SK-N-SH treated with all-trans-retinoic acid at 6 μM for 48 hours (cell line): ENCODE measurements around the gene CELF5.

Source experiments
- ATAC-seq: fragments of 200-7000 bp; cut with Tn5 transposase; 3 replicates; pipeline ENCODE4 v1.9.1; 2020; ENCODE audit warnings: mild to moderate bottlenecking, moderate library complexity
- ARNTL ChIP-seq: fragments of 450-650 bp; formaldehyde crosslinking; IDR thresholded peaks from 2 replicates; pipeline ENCODE4 v1.5.0; 2020; ENCODE audit warnings: low read depth, mild to moderate bottlenecking, moderate library complexity, borderline replicate concordance
- BACH2 ChIP-seq: fragments of 250-450 bp; sonication (Bioruptor Pico); IDR thresholded peaks from 2 replicates; pipeline ENCODE4 v1.9.0; 2021; ENCODE audit warnings: mild to moderate bottlenecking, borderline replicate concordance
- CSDC2 ChIP-seq: fragments of 250-450 bp; sonication (Bioruptor Pico); IDR thresholded peaks from 2 replicates; pipeline ENCODE4 v1.5.0; 2020; ENCODE audit warnings: mild to moderate bottlenecking, moderate library complexity
- ESRRG ChIP-seq: fragments of 250-450 bp; sonication (Bioruptor Pico); IDR thresholded peaks from 2 replicates; pipeline ENCODE4 v1.6.1; 2021; ENCODE audit warnings: mild to moderate bottlenecking
- OSR1 ChIP-seq: fragments of 250-450 bp; sonication (Bioruptor Pico); IDR thresholded peaks from 2 replicates; pipeline ENCODE4 v1.8.0; 2022; ENCODE audit warnings: moderate library complexity, mild to moderate bottlenecking, inconsistent platforms
- PATZ1 ChIP-seq: fragments of 250-450 bp; sonication (Bioruptor Pico); IDR thresholded peaks from 2 replicates; pipeline ENCODE4 v1.8.0; 2020; ENCODE audit warnings: mild to moderate bottlenecking, moderate library complexity, borderline replicate concordance
- PPARA ChIP-seq: fragments of 250-450 bp; sonication (Bioruptor Pico); IDR thresholded peaks from 2 replicates; pipeline ENCODE4 v1.5.0; 2020; ENCODE audit warnings: mild to moderate bottlenecking, borderline replicate concordance
- RARB ChIP-seq: fragments of 250-450 bp; sonication (Bioruptor Pico); IDR thresholded peaks from 2 replicates; pipeline ENCODE4 v1.8.0; 2021; ENCODE audit warnings: mild to moderate bottlenecking, moderate library complexity
- SNAI2 ChIP-seq: fragments of 250-450 bp; sonication (Bioruptor Pico); IDR thresholded peaks from 2 replicates; pipeline ENCODE4 v1.5.0; 2020; ENCODE audit warnings: mild to moderate bottlenecking, moderate library complexity
- TOX ChIP-seq: fragments of 250-450 bp; sonication (Bioruptor Pico); IDR thresholded peaks from 2 replicates; pipeline ENCODE4 v1.8.0; 2021; ENCODE audit warnings: mild to moderate bottlenecking, moderate library complexity, borderline replicate concordance
- TSHZ2 ChIP-seq: fragments of 250-450 bp; sonication (Bioruptor Pico); IDR thresholded peaks from 2 replicates; pipeline ENCODE4 v1.5.0; 2020; ENCODE audit warnings: mild to moderate bottlenecking, moderate library complexity
- ZC3H10 ChIP-seq: fragments of 250-450 bp; sonication (Bioruptor Pico); IDR thresholded peaks from 2 replicates; pipeline ENCODE4 v1.5.1; 2021; ENCODE audit warnings: mild to moderate bottlenecking, moderate library complexity
- ZFP3 ChIP-seq: fragments of 250-450 bp; sonication (Bioruptor Pico); IDR thresholded peaks from 2 replicates; pipeline ENCODE4 v1.5.0; 2020; ENCODE audit warnings: mild to moderate bottlenecking, moderate library complexity
- ZNF565 ChIP-seq: fragments of 450-650 bp; formaldehyde crosslinking; conservative IDR thresholded peaks from 2 replicates; pipeline ENCODE4 v1.5.0; 2020; ENCODE audit warnings: low read depth, mild to moderate bottlenecking, moderate library complexity
- ZNF8 ChIP-seq: fragments of 450-650 bp; formaldehyde crosslinking; IDR thresholded peaks from 2 replicates; pipeline ENCODE4 v1.5.0; 2020; ENCODE audit warnings: mild to moderate bottlenecking, moderate library complexity
- TF ChIP-seq, protein P1 (sequence below): fragments of 250-450 bp; sonication (Bioruptor Pico); IDR thresholded peaks from 2 replicates; pipeline ENCODE4 v1.8.0; 2021; ENCODE audit warnings: low read depth, mild to moderate bottlenecking, moderate library complexity, borderline replicate concordance

The CELF5 gene

DNA sequence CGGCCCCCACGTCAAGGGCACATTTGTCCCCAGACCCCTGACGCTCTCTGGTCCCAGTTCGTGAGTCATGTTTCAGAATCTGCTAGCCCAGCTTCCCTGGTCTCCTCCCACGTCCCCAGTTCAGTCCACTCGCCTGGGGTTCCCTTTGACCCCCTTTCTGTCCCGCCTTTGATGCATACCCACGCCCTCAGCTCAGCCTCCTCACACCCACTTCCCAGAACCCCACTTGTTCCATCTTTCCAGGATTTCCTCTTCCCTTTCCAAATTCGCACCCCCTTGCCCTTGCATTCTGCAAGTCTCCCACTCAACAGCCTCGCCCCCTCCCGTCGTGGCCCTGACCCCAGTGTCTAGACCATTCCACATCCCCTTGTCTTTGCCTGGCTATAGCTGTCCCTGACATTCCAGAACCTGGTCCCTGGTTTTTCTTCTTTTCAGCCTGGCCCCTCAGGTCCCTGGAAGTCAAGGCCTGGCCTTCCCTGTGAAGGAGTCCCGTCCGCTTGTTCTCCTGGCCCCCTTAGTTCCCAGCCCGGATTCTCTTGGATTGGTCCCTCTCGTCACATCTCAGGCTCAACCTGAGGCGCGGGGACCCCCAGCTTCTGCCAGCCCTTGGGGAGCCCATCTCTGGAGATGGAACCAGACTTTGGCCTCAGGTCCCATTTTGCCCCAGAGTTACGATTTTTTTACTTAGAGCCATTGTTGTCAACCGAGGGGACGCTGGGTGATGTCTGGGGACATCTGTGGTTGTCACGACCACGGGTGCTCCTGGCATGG is 37.4 kb upstream of the CELF5 start:
- ATAC-seq: no peak
- TF ChIP-seq, protein P1, sequence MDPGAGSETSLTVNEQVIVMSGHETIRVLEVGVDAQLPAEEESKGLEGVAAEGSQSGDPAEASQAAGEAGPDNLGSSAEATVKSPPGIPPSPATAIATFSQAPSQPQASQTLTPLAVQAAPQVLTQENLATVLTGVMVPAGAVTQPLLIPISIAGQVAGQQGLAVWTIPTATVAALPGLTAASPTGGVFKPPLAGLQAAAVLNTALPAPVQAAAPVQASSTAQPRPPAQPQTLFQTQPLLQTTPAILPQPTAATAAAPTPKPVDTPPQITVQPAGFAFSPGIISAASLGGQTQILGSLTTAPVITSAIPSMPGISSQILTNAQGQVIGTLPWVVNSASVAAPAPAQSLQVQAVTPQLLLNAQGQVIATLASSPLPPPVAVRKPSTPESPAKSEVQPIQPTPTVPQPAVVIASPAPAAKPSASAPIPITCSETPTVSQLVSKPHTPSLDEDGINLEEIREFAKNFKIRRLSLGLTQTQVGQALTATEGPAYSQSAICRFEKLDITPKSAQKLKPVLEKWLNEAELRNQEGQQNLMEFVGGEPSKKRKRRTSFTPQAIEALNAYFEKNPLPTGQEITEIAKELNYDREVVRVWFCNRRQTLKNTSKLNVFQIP (CRISPR knock-in tag): no peak
- TF ChIP-seq OSR1 (CRISPR knock-in tag) (no peak), PATZ1 (CRISPR knock-in tag) (no peak), ZNF565 (CRISPR knock-in tag) (no peak), CSDC2 (CRISPR knock-in tag) (no peak), ZC3H10 (CRISPR knock-in tag) (no peak), RARB (CRISPR knock-in tag) (no peak), TOX (CRISPR knock-in tag) (no peak), ZFP3 (no peak), TSHZ2 (CRISPR knock-in tag) (no peak), ZNF8 (CRISPR knock-in tag) (no peak)
- TF ChIP-seq, all 23 proteins: peak for 0

DNA sequence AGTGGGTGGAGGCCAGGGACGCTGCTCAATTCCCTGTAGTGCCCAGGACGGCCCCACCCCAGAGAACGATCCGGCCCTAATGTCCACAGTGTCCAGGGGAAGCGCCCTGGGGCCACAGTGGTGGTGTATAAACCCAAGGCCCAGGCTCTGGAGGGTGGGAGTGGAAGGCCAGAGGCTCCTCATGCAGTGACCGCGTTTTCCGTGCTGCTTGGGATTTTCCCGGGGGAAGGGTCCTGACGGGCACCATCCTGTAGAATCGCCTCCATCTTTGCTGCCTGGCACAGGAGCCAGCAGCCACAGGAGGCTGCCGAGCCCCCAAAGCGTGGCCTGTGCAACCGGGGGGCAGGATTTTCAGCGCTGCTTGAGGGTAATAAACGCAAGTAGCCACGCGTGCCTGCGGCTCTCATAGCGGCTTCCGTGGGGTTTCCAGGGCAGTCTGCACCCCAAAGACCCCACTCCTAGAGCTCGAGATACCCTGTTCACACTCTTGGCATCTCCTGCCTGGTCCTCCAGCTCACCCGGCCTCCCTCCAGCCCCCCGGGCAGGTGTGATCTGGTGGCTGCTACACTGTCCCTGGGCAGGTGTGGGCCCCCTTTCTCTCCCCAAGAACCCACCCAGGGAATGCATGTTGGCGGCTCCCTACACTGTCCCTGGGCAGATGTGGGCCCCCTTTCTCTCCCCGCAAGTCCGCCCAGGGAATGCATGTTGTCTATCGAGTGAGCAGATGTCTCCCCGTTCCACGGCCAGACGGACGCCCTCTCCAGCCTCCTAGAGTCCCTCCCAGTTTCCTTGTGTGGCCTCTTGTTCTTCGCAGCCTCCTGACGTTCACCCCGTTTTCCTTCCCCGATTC is 36.6 kb upstream of the CELF5 start:
- TF ChIP-seq ARNTL (no peak), CSDC2 (CRISPR knock-in tag) (no peak), BACH2 (CRISPR knock-in tag) (no peak), OSR1 (CRISPR knock-in tag) (no peak), PPARA (CRISPR knock-in tag) (no peak), ESRRG (CRISPR knock-in tag) (no peak), ZFP3 (no peak), TSHZ2 (CRISPR knock-in tag) (no peak), SNAI2 (CRISPR knock-in tag) (no peak)
- TF ChIP-seq, protein P1 (CRISPR knock-in tag): no peak
- no peak for ATAC-seq
